ENCODE results near the gene VPS54. TPM values are rescaled to one million over a fixed set of nuclear protein-coding genes. Genes with fewer than 3 reads are reported as not detected.

The VPS54 gene
- polyA plus RNA-seq, 3 donors, result 11.4 to 17.3 (median 11.5) TPM

DNA sequence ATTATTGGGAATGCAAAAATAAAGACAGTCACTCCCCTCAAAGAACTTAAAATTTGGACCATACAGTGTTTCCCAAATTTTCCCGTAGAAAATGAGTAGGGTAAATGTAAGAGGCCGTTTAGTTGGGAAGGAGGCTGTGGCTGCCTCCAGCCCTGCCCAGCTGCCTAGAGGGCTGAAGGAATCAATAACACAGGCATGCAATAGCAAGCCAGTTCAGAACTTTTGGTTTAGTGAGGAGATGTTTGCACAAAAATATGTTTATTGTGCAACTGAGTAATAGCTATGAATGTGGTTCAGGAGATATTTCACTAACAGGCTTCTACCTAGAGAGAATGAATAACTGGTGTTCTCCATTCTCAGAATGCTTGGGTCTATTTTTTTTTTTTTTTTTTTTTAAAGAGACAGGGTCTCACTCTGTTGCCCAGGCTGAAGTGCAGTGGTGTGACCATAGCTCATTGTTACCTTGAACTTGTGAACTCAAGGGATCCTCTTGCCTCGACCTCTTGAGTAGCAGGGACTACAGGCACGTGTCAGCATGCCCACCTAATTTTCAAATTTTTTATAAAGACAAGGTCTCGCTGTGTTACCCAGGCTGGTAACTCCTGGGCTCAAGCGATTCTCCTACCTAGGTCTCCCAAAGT is 153.9 kb downstream of the VPS54 start:
- Histone ChIP-seq H2AFZ (ENCODE audit: insufficient read depth, low read depth, low read length, poor library complexity, severe bottlenecking) (no peak overlapping the region), H3K27me3 (ENCODE audit: control insufficient read depth in 2 of 2, insufficient read depth in 2 of 2, low read length in 2 of 2) (no peaks in the 10 kb centered on the region), H3K4me3 (replicated peaks in 1 of 3; ENCODE audit: low read depth in 2 of 3, low read length in 3 of 3) (no peak overlapping the region), H3K9me3 (replicated peaks in 1 of 2; ENCODE audit: control insufficient read depth in 1 of 2, insufficient read depth in 1 of 2, low read length in 2 of 2) (no peaks in the 10 kb centered on the region), H3K79me2 (ENCODE audit: insufficient read depth, low read length) (peaks cover 61% of the 10 kb centered on the region), H3K4me1 (ENCODE audit: control insufficient read depth in 1 of 2, insufficient read depth in 2 of 2, low read length in 2 of 2) (no peaks in the 10 kb centered on the region), H3K27ac (ENCODE audit: low read depth in 1 of 2, low read length in 2 of 2) (peak overlapping the region in 1 of 2 donors; percentile 26), H3K36me3 (replicated peaks in 1 of 2; ENCODE audit: control insufficient read depth in 1 of 2, insufficient read depth in 2 of 2, low read length in 2 of 2) (peaks cover 61 to 89% of the 10 kb centered on the region in 2 donors), H3K4me2 (replicated peaks; ENCODE audit: extremely low read depth, low read length, poor library complexity, severe bottlenecking) (no peak overlapping the region), H3K9ac (ENCODE audit: insufficient read depth, low read length, poor library complexity, severe bottlenecking) (no peak overlapping the region), H4K20me1 (ENCODE audit: insufficient read depth, low read length) (peaks cover 52% of the 10 kb centered on the region)
- peaks cover 5% of the 10 kb centered on the region for H3K4me1 Mint-ChIP-seq
- H3K36me3 Mint-ChIP-seq, result peaks cover 51 to 68% of the 10 kb centered on the region in 2 donors
- H3K27me3 Mint-ChIP-seq (ENCODE audit: low read depth in 3 of 3), result no peaks in the 10 kb centered on the region
- intact Hi-C loops (cut with micrococcal nuclease), result no loop called here
- peak overlapping the region in 1 of 7 donors; percentile 52 for H3K27ac Mint-ChIP-seq
- TF ChIP-seq, protein P1, sequence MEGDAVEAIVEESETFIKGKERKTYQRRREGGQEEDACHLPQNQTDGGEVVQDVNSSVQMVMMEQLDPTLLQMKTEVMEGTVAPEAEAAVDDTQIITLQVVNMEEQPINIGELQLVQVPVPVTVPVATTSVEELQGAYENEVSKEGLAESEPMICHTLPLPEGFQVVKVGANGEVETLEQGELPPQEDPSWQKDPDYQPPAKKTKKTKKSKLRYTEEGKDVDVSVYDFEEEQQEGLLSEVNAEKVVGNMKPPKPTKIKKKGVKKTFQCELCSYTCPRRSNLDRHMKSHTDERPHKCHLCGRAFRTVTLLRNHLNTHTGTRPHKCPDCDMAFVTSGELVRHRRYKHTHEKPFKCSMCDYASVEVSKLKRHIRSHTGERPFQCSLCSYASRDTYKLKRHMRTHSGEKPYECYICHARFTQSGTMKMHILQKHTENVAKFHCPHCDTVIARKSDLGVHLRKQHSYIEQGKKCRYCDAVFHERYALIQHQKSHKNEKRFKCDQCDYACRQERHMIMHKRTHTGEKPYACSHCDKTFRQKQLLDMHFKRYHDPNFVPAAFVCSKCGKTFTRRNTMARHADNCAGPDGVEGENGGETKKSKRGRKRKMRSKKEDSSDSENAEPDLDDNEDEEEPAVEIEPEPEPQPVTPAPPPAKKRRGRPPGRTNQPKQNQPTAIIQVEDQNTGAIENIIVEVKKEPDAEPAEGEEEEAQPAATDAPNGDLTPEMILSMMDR (IDR thresholded peaks at IDR 0.05), result no peak
- DNase-seq, result no peak
- H3K9me3 Mint-ChIP-seq, result no peaks in the 10 kb centered on the region
- 100% methylated on average over 1 of the region's 6 CpGs for WGBS (ENCODE audit: insufficient coverage)
- no peak overlapping the region for H3K4me3 Mint-ChIP-seq

DNA sequence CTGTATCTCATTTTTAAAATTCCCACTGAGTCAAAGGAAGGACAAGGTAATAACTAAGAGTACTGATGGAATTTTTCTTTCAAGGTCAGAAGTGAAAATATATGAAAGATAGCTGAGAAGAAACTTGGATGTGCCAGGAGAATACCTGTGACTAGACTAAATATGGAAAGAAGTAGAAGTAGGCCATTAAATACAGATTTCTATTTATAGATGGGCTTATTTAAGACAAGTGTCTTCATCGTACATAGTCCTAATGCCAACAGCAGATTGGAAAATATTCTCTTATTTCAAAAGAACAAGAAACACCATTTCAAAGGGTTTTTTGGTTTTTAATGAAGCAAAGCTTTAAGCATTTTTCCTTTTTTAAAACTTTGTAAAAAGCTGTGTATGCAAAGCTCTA is 155.5 kb downstream of the VPS54 start:
- Histone ChIP-seq H2AFZ (ENCODE audit: insufficient read depth, low read depth, low read length, poor library complexity, severe bottlenecking) (no peak overlapping the region), H3K27me3 (ENCODE audit: control insufficient read depth in 2 of 2, insufficient read depth in 2 of 2, low read length in 2 of 2) (no peaks in the 10 kb centered on the region), H3K36me3 (replicated peaks in 1 of 2; ENCODE audit: control insufficient read depth in 1 of 2, insufficient read depth in 2 of 2, low read length in 2 of 2) (peaks cover 71 to 91% of the 10 kb centered on the region in 2 donors), H3K4me1 (ENCODE audit: control insufficient read depth in 1 of 2, insufficient read depth in 2 of 2, low read length in 2 of 2) (no peaks in the 10 kb centered on the region), H3K9me3 (replicated peaks in 1 of 2; ENCODE audit: control insufficient read depth in 1 of 2, insufficient read depth in 1 of 2, low read length in 2 of 2) (no peaks in the 10 kb centered on the region), H3K79me2 (ENCODE audit: insufficient read depth, low read length) (peaks cover 47% of the 10 kb centered on the region), H3K9ac (ENCODE audit: insufficient read depth, low read length, poor library complexity, severe bottlenecking) (no peak overlapping the region), H4K20me1 (ENCODE audit: insufficient read depth, low read length) (peaks cover 52% of the 10 kb centered on the region), H3K4me2 (replicated peaks; ENCODE audit: extremely low read depth, low read length, poor library complexity, severe bottlenecking) (no peak overlapping the region), H3K27ac (ENCODE audit: low read depth in 1 of 2, low read length in 2 of 2) (peak overlapping the region in 1 of 2 donors; percentile 17), H3K4me3 (replicated peaks in 1 of 3; ENCODE audit: low read depth in 2 of 3, low read length in 3 of 3) (no peak overlapping the region)
- H3K4me1 Mint-ChIP-seq, result peaks cover 5% of the 10 kb centered on the region
- no CpG with 5 or more reads among the region's 1 CpG for WGBS (ENCODE audit: insufficient coverage)
- H3K4me3 Mint-ChIP-seq, result no peak overlapping the region
- TF ChIP-seq, protein P1 (IDR thresholded peaks at IDR 0.05), result no peak
- no peak for DNase-seq
- H3K27me3 Mint-ChIP-seq (ENCODE audit: low read depth in 3 of 3), result no peaks in the 10 kb centered on the region
- no peaks in the 10 kb centered on the region for H3K9me3 Mint-ChIP-seq
- peaks cover 59 to 74% of the 10 kb centered on the region in 2 donors for H3K36me3 Mint-ChIP-seq
- intact Hi-C loops (cut with micrococcal nuclease), result loop anchor here (5.0 kb wide), 2 partner anchors 166 to 1406 kb away; no protein-coding TSS in a partner anchor
- H3K27ac Mint-ChIP-seq, result peak overlapping the region in 1 of 7 donors; percentile 16
